Nucleus accumbens (tissue), 56 donors: ENCODE data around the gene ARID5B.

ENCODE experiments used
- DNase-seq, 56 donors: peaks; one replicate each; lab custom pipeline; 2025; lab: John Stamatoyannopoulos, UW

ARID5B gene, protein sequence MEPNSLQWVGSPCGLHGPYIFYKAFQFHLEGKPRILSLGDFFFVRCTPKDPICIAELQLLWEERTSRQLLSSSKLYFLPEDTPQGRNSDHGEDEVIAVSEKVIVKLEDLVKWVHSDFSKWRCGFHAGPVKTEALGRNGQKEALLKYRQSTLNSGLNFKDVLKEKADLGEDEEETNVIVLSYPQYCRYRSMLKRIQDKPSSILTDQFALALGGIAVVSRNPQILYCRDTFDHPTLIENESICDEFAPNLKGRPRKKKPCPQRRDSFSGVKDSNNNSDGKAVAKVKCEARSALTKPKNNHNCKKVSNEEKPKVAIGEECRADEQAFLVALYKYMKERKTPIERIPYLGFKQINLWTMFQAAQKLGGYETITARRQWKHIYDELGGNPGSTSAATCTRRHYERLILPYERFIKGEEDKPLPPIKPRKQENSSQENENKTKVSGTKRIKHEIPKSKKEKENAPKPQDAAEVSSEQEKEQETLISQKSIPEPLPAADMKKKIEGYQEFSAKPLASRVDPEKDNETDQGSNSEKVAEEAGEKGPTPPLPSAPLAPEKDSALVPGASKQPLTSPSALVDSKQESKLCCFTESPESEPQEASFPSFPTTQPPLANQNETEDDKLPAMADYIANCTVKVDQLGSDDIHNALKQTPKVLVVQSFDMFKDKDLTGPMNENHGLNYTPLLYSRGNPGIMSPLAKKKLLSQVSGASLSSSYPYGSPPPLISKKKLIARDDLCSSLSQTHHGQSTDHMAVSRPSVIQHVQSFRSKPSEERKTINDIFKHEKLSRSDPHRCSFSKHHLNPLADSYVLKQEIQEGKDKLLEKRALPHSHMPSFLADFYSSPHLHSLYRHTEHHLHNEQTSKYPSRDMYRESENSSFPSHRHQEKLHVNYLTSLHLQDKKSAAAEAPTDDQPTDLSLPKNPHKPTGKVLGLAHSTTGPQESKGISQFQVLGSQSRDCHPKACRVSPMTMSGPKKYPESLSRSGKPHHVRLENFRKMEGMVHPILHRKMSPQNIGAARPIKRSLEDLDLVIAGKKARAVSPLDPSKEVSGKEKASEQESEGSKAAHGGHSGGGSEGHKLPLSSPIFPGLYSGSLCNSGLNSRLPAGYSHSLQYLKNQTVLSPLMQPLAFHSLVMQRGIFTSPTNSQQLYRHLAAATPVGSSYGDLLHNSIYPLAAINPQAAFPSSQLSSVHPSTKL

DNA sequence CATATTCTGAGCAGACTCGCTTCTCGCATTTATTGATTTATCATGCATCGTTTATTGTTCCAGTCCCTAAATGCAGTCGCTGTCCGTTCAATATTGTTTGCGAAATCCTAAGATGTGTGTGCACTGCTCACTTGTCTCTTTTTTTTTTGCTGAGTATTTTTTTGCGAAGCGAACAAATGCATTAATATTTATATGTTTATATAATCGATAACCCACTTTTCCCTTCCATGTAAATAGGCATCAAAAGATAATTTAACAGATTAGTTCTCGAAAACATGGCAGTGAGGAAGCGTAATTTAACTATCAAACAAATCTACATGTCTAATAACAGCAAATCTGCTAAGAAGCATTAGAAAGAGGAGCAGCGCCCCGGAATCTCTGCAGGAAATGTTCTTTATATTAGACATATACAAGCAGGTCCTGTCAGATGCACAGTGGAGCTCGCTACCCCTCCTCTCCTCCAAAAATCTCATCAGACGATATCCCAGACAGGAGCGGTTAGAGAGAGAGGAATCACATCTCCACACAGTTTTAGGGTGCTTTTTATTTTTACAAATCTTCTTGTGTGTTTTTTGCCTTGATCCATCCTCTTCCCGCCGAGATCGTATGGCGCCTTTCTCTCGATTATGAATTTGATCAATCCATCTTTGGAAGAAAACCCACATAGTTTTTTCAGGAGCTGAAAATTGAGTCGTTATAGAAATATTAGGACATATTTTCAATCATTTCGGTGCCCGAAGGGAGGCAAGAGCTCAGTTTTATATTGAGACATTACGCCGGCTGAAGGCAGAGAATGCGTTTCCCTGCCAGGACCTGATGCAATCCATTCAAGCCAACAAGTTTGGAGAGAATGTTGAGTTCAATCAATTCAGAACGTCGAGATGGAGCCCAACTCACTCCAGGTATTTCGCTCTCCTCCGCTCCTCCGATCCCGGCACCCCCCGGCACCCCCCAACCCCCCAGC, at the start of gene ARID5B:
Gene ARID5B (plus strand): TSS at position 871 of the 964 bp plus-strand sequence. CDS start 11 bp downstream, at position 882.
- peak in 40 of 56 donors; percentile 1 to 80 (median 30) for DNase-seq

DNA sequence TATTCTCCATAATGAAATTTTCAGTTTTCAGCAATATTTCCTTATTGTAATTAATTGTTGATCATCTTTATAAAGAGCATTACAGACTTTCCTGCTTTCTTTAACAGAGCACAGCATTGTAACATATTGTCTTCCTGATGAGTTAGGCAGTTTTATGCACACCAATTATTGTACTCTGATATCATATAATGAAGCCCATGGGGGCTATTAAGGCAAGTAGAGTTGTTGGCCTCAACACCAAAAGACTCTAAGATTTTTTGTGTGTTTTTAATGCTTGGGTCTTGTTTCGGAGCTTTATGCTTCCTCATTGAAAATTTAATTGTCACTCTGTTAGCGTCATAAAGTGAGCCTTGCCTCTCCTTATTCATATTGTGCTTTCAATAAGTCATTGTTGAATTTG, 49.2 kb upstream of the ARID5B start:
- no peak for DNase-seq

DNA sequence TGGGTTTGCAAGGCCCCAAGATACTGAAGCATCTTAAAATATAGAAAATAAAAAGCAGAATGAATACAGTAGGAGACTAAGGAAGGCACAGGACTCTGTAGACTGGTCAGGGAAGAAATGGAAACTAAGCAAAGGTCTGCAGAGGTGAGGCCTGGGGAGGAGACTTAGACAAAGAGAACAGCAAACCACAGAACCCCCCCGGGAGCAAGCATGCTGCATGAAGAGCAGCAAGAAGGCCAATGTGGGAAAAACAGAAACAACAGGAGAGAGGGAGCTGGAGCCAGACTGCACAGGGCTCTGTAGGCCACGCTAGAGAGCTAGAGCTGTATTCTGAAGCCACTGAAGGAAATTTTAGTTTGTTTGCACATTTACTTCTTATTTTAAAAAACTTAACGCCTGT, 45.7 kb upstream of the ARID5B start:
- no peak for DNase-seq

DNA sequence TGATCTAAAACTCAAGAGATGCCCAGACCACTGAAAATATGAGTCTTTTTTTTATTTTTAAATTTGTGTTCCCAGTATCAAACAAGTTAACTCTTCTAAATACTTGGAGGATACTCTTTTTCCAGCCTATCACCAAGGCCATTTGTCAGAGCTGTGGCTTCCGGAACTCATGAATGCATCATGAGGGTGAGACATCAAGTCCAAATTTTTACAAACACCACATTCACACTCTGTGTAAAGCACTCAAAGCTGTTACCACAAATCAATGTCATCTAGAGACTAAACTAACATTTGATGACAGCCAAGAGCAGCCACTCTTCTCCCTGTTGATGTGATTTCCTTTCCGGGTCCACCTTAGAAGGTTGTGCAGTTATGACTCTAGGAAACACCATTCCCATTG, 43.8 kb upstream of the ARID5B start:
- no peak for DNase-seq

DNA sequence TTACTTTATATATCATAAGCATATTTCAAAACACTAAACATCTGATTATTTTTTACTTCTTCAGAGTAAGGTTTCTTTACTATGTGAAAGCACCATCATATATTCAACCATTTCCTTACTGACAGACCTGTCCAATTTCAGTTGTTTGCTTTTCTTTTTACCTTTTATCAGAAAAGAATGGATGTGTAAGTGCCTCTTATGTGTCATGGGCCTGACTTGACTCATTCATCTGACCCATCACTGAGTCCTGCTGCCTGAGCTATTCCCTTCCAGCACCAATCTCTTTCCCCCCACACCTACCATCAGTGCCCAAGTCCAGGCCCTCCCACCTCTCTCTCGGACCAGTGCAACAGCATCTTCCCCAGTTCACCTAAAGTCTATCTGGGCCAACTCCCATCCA, 41.7 kb upstream of the ARID5B start:
- no peak for DNase-seq

DNA sequence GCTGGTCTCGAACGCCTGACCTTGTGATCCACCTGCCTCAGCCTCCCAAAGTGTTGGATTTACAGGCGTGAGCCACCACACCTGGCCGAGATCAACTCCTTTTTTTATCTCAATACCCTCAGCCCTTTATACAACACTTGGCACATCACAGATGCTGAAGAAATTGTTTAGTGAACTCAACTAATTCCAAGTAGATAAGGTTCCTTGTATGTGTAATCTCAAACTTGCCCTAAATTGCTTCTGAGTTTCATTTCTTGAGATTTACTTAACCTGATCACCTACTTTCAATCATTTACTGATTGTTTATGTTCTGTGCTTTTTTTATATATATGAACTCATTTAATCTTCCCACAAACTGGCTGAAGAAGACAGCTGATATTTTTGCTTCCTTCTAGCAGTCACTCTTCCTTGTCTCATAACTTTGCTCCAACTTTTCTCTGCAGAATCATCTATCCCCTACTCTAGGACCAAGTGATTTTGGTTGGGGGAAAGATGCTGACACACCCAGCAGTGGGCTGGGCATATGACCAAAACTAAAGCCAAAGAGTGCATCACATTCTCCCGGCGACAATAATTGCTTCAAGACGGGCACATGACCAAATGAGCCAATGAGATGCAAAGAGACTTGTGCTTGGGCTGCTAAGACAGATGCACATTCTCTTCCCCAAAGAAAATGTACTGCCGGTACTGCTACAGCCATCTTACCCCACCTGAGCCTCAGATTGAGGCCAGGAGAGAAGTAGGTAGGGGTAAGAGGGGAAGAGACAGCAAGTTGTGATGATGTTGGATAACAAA, 40.3 kb upstream of the ARID5B start:
- no peak for DNase-seq

DNA sequence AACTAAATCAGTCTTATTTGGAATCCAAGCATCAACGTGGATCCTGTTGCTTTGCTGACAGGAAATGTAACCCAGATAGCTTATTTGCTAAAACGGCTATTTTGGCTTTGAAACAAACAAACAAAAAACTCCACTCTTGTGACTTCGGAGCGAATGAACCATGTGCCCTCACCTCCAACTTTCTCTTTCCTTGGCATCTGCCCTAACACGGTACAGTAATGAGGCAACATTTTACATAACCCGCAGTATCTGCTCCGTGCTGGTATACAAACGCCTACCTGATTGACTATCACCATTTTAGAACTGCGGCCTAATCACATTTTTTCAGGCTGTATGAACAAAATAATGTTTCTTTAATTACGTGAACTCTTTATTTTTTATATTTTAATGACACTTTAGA, 37.5 kb upstream of the ARID5B start:
- DNase-seq, result no peak

DNA sequence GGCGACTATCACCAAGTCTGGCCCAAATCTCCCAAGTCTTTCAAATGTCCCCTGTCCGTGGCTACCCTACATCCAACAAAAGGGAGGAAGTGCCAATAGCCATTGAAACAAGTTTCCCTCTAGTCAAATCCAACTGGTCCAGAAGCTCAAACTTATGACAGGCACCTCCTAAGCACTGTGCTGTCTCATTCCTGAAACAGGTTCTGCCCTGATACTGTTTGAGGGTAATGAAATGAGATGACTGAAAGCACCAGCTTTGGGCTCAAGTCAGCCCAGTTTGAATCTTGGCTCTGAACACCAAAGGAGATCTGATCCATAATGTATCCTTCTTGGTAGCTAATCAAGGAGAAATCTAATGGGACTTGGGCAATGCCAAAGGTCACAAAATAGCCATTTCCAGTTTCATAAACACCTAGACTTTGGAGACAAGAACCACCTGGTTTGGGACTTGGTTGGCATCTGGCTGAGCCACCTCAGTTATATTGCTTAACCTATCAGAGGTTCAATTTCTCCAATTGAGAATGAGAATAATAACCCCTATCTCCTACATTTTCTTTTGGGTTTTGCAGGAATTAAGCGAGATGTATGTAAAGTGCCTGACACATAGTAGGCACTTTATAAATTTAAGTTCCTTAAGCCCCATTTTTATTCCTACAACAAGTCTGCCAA, 34.7 kb upstream of the ARID5B start:
- no peak for DNase-seq

DNA sequence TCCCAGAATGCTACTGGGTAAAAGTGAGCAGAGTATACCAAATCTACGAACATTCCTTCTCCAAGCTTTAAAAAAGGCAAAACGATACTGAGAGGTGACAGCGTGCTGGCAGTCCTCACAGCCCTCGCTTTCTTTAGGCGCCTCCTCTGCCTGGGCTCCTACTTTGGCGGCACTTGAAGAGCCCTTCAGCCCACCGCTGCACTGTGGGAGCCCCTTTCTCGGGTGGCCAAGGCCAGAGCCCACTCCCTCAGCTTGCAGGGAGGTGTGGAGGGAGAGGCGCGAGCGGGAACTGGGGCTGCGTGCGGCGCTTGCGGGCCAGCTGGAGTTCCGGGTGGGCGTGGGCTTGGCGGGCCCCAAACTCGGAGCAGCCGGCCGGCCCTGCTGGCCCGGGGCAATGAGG, 34.1 kb upstream of the ARID5B start:
- peak in 1 of 56 donors; percentile 0 for DNase-seq

DNA sequence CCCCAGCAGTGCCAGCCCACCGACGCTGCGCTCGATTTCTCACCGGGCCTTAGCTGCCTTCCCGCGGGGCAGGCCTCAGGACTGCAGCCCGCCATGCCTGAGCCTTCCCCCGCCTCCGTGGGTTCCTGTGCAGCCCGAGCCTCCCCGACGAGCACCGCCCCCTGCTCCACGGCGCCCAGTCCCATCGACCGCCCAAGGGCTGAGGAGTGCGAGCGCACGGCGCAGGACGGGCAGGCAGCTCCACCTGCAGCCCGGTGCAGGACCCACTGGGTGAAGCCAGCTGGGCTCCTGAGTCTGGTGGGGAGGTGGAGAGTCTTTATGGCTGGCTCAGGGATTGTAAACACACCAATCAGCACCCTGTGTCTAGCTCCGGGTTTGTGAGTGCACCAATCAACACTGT, 33.7 kb upstream of the ARID5B start:
- DNase-seq, result peak in 4 of 56 donors; percentile 0 to 20 (median 4)

DNA sequence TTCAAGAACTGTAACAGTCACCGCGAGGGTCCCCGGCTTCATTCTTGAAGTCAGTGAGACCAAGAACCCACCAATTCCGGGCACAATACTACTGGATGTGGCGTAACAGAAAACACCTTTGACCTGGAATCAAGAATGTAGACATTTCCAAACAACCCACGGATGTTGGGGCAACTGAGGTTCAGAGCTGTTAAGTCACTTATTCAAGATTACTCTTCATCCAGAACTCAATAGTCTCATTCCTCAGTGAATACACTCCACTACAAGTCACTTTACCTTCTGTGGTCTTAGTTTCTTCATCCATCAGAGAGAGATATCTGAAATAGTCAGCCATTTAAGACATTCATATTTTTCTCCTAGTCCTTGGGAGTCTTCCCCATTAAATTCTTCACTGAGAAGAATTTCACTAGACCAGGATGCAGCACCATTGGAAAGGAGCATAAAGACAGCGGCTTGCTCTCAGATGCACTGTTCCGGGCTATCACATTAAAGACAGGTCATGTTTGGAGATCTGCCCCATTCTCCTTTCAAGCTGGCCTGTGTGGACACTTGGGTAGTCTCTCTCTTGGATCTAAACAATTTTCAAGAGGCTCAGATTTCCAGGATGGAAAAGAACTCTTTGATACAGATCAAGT, 32.3 kb upstream of the ARID5B start:
- no peak for DNase-seq

DNA sequence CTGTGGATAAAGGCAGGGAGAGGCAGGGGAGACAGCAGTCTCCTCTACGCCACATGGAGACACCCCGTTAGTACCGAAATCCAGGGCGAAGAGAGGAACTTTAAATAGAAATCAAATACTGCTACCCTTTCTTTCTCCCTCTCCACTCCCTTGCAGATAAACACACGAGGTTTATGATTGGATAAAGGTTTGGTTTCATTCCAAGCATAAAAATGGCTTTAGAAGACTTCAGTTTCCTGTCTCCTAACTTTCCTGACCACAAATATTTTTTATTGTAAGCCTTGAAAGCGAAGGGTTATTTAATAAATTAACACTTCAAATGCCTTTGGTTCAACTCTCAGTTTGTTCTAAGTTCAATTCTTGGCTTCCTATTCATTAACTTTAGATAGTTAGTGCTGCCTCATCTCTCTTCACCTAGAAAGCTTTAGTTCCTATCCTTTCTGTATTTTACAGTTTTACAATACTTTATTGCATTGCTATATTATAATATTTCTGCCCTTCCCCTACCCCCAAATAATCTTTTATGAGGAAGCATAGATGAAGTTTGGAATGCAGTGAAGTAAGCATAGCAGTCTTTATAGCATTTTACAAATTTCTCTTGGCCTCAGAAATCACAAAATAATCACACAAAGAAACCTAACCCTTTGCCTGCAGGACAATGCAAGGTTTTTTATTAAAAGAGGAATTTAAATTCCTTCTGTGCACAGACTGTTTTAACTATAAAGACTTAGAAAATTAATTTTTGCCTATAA, 31.5 kb upstream of the ARID5B start:
- DNase-seq, result no peak

DNA sequence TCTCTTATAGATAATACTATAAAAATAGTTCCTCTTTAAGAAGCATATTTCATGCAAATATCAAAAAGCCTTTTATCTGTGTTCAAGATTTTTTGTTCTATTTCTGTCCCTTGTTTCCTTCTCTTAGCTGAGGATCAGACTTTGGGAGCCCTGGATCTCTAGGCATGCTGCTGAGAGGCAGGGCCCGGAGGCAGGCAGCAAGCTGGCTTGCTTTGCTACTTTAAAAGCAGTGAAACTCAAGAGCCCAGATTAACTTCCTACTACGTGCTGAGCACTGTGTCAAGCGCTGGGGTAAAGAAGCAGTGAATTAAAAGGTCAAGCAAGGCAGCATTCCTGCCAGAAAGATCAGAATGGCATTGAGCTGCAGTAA, 31.0 kb upstream of the ARID5B start:
- no peak for DNase-seq

DNA sequence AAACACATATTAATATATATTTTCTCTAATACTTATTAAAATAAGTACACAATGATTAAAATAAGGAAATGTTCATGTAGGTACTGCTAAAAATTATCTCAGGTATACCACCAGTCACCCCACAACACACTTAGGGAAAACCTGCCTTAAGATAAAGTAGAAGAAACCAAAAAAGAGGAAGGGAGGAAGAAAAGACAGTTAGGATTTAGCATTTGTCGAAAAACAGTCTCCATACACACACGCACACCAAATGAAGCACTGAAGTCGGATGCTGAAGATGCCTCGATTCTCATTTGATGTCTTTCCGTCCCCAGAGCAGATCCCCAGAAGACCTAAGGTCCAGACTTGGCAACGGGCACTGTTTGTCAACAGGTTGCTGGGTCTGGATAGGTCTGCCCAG, 30.0 kb upstream of the ARID5B start:
- no peak for DNase-seq

DNA sequence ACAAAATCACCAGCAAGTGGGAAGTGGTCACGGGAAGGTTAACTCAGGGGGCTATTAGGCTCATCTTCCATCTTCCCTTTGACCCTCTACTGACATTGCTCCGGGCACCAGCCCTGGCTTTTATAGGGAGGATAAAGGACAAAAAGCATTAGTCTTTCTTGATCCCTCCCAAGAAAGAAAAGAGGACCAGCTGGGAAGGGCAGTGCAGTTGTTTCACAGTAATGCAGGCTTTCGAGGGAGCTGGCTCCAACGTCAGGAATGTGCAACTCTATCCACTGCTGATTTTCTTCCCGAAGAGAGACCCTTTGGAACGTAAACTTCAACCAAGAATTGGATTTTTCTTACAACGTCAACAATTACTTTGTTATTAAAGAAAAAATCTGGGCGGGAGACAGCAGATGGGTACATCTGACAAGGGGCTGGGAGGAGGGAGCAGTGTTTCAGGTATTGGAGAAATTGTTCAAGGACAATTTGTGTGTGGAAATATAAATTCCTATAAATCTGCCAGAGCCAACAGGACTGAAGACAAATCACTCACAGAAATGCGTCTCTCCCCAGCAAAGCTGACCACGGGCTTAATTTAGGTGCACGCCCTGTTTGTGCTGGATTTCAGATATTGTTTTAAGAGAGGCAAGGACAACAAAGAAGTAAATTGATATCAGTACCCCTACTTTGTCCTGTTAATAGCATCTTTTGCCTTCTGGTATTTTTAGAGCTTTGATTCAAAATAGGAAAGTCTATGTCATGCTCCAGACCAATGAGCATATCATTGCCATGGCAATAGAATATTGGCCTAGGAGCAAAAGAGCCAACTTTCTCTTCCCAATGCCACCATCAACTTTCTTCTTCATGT, 23.4 kb upstream of the ARID5B start:
- DNase-seq, result no peak

DNA sequence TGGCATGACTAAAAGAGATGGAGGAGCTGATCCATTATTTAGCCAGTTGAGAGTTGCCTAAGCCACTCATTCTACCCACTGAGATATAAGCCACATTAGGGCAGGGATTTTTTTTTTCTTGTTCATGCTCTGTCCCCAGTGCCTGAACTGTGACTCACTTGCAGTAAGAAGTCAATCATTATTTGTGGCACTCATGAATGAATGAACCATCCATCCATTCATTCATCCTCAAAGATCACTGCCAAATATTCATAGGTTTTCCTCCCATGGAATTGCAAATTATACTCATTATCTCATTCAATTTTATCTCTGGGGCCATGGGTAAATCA, 22.8 kb upstream of the ARID5B start:
- no peak for DNase-seq
